ENCODE measurements around the gene TPM3.

GRCh38 chr1:154199563-154199879, 7.6 kb upstream of the TPM3 start:
- TF ChIP-seq, protein P1, sequence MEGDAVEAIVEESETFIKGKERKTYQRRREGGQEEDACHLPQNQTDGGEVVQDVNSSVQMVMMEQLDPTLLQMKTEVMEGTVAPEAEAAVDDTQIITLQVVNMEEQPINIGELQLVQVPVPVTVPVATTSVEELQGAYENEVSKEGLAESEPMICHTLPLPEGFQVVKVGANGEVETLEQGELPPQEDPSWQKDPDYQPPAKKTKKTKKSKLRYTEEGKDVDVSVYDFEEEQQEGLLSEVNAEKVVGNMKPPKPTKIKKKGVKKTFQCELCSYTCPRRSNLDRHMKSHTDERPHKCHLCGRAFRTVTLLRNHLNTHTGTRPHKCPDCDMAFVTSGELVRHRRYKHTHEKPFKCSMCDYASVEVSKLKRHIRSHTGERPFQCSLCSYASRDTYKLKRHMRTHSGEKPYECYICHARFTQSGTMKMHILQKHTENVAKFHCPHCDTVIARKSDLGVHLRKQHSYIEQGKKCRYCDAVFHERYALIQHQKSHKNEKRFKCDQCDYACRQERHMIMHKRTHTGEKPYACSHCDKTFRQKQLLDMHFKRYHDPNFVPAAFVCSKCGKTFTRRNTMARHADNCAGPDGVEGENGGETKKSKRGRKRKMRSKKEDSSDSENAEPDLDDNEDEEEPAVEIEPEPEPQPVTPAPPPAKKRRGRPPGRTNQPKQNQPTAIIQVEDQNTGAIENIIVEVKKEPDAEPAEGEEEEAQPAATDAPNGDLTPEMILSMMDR (IDR thresholded peaks at IDR 0.05): no peak
- no peak for TF ChIP-seq POLR2A (IDR thresholded peaks at IDR 0.05)
